Amygdala (tissue), 56 donors: ENCODE results near the gene TMCO1.
"Not testable (repeated sequence)": the region's sequence is repeated elsewhere in the genome, so short reads cannot be mapped to it uniquely, and the experiment has no call there.

ENCODE experiments used
- DNase-seq, 56 donors: peaks; one replicate each; lab custom pipeline; 2025; lab: John Stamatoyannopoulos, UW

The TMCO1 gene

DNA sequence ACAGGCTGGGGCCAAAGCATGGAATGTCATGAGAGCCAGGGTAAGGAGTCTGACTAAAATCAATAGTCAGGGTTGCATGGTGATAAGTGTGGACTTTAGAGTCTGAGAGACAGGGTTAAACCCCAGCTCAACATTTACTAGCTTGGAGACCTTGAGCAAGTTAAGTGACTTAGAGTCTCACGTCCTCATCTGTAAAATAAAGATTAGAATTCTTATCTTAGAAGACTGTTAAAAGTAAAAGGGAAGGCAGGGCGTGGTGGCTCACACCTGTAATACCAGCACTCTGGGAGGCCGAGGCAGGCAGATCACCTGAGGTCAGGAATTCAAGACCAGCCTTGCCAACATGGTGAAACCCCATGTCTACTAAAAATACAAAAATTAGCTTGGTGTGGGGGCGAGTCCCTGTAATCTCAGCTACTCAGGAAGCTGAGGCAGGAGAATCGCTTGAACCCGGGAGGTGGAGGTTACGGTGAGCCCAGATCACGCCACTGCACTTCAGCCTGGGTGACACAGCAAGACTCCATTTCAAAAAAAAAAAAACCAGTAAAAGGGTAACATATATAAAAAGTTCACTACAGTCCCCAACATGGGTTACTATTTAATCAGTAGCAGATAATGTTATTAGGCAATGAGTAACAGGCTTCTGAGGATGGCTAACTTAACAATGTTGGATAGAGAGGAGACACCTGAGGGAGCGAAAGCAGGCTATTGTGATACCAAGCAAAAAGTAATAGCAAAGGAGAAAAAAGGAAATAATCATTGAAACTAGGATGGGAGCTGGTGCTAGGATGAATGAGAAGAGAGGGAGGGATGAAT lies 20.8 kb downstream of the TMCO1 start:
- DNase-seq = no peak

GRCh38 chr1:165744913-165745312 lies 23.8 kb downstream of the TMCO1 start:
- DNase-seq = not testable (repeated sequence)

DNA sequence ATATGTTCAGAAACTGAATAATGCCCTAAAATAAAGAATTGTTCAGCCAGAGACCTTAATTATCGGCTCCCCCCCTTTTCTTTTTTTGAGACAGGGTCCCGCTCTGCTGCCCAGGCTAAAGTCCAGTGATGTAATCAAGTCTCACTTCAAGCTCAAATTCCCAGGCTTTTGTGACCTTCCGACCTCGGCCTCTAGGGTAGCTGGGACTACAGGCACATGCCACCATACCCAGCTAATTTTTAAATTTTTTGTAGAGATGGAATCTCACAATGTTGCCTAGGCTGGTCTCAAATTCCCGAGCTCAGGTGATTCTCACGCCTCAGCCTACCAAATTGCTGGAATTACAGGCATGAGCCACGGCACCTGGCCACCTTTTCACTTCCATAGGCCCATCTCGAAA lies 26.5 kb downstream of the TMCO1 start:
- DNase-seq = no peak

- DNase-seq = no peak
These were observed 29.9 kb downstream of the TMCO1 start for GRCh38 chr1:165738794-165739193.

GRCh38 chr1:165737196-165737595 lies 31.5 kb downstream of the TMCO1 start:
- no peak for DNase-seq

- DNase-seq = no peak
These were observed 33.8 kb downstream of the TMCO1 start for GRCh38 chr1:165734906-165735305.

- DNase-seq = no peak
These were observed 41.8 kb downstream of the TMCO1 start for GRCh38 chr1:165726841-165727240.

GRCh38 chr1:165726169-165726568 lies 42.5 kb downstream of the TMCO1 start:
- DNase-seq = no peak

DNA sequence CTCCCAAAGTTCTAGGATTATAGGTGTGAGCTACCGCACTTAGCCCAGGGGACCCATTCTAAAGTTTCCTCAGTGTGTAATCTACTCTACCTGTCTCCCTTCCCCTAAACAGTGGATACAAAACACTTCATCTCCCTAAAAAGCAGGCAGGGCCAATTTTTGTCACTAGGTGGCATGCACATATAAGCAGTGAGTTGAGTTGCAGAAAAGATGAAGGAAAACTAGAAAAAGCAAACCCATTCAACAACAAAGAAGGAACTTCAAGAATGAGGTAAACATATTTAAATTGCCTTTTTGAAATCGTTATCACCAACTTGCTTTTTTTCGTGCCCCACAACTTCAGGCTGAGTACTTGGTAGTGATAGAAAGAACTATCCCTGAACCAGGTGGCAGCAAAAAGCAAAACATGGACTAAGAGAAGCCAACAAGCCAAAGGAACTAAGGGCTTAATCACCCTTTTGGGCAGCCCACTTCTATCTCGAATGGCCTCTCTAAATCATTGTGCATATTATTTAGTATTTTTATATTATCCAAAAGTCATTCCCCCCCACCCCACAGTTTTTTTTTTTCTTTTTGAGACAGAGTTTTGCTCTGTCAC lies 50.7 kb downstream of the TMCO1 start:
- DNase-seq = peak in 24 of 56 donors; percentile 1 to 72 (median 14)

DNA sequence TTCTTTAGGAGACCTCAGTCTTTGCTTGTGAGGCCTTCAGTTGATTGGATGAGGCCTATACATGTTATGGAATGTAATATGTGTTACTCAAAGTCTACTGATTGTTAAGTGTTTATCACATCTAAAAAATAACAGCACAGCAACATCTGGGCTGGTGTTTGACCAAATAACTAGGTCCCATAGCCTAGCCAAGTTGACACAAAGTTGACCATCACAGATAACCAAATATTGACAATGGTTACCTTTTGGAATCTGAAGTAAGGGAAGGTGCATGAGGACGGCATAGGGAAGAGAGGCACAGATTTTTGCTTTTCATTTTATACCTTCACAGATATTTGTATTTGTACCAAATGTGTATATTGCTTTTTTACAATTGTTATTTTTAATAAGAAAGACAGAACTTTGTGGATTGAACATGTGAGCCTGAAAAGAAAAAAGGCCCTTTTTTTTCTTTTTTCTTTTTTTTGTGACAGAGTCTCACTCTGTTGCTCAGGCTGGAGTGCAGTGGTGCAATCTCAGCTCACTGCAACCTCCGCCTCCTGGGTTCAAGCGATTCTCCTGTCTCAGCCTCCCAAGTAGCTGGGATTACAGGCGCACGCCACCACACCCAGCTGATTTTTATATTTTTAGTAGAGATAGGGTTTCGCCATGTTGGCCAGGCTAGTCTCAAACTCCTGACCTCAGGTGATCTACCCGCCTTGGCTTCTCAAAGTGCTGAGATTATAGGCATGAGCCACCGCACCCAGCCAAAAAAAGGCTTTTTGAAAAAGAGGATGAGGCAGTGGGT lies 52.2 kb downstream of the TMCO1 start:
- not testable (repeated sequence) for DNase-seq

- DNase-seq = no peak
These were observed 55.9 kb downstream of the TMCO1 start for GRCh38 chr1:165712764-165713163.

- no peak for DNase-seq
These were observed 60.5 kb downstream of the TMCO1 start for GRCh38 chr1:165707984-165708706.

DNA sequence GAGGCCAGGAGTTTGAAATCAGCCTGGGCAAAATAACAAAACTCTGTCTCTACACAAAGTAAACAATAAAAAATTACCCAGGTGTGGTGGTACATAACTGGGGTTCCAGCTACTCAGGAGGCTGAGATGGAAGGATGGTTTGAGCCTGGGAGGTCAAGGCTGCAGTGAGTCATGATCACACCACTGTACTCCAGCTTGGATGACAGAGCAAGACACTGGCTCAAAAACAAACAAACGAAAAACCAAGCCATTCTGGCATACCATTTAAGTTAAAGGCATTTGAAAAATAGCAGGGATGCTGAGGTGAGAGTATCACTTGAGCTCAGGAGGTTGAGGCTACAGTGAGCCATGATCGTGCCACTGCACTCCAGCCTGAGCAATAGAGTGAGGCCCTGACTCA lies 65.0 kb downstream of the TMCO1 start:
- no peak for DNase-seq

DNA sequence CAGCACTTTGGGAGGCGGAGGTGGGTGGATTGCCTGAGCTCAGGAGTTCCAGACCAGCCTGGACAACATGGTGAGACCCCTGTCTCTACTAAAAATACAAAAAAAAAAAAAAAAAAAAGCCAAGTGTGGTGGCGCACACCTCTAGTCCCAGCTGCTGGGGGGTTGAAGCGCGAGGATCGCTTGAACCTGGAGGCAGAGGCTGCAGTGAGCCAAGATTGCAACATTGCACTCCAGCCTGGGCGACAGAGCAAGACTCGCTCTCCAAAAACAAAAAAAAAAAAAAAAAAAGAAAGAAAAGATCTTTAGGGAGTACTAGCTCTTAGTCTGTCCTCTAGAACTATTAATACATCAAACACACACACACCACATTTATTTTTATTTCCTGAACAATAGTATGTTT lies 66.7 kb downstream of the TMCO1 start:
- DNase-seq = not testable (repeated sequence)

DNA sequence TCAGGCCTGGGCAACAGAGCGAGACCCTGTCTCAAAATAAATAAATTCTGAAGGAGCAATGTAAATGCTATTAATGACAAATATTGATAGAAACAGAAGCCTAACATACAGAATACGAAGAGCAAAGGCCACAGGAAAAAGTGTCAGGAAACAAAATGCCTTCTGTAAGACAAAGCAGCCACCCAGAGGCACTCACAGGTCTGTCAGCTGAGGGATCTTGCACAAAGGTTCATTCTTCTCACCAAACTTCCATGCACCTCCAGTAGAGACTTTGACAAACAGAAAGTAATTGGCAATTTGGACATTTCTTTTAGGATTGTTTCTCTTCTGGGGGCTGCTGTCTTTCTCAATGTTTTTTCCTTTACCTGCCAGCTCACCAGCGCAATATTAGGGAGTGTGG lies 69.1 kb downstream of the TMCO1 start:
- DNase-seq = no peak

GRCh38 chr1:165698761-165699052 lies 70.0 kb downstream of the TMCO1 start:
- no peak for DNase-seq

DNA sequence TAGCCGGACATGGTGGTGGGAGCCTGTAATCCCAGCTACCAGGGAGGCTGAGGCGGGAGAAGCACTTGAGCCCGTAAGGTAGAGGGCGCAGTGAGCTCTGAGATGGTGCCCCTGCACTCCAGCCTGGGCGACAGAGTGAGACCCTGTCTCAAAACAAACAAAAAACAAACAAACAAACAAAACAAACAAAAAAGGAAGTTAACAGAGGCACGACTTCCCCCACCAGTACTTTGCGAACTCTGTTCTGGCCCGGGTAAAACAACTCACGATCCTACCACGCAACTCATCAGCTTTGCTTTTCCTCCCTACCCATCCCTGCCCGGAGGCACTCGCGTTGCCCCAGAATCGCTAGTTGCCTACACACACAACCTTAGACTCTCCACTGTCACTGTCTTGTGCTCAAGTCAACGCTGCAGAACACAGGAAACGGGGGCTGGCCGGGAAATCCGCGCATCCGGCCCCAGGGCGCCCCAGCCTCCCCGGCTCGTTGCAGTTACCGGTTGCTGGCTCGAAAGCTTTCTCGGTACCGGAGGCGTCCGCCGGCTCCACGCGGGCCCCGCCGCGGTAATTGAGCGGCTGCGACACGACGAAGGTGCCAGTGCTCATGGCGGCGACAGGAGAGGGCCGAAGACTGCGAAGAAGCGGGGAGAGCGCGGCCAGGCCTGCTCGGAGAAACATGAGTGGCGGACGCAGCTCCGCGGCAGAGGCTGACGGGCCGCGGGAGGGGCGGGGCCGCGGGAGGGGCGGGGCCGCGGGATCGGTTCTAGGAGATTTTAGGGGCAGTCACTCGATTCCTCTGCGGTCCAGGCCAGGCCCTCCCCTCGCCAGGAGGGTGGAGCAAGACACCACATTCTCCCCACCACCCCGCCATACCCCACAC lies 70.5 kb downstream of the TMCO1 start, which contains the start of gene ALDH9A1:
TSS of gene ALDH9A1 (minus strand) at position 682 of the 880 bp plus-strand sequence. CDS start at position 678, 4 bp downstream.
- peak; percentile 33 to 92 (median 78) for DNase-seq

GRCh38 chr1:165697491-165697880 lies 71.2 kb downstream of the TMCO1 start:
- DNase-seq = no peak

- DNase-seq = peak in 5 of 56 donors; percentile 8 to 24 (median 9)
These were observed 72.0 kb downstream of the TMCO1 start for GRCh38 chr1:165696625-165697100.

DNA sequence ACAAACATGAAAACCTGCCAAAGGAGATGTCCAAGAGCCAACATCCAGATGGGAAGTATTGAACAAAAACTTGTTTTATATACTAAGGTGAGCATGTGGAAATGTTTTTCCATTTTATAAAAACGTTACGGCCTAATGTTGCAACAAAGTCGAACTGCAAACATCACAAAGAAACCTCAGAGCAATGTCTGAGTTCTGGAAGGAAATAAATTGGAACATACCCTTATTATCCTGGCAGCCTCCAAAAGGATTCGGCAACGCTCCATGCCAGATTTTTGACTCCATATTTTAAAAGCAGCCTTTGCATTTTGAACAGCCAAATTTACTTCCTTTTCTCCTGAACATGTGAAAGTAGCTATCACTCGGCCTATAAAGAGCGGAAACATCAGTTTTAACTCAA lies 73.6 kb downstream of the TMCO1 start:
- DNase-seq = no peak
